ENCODE measurements around the gene FBXW11.

FBXW11 gene

DNA sequence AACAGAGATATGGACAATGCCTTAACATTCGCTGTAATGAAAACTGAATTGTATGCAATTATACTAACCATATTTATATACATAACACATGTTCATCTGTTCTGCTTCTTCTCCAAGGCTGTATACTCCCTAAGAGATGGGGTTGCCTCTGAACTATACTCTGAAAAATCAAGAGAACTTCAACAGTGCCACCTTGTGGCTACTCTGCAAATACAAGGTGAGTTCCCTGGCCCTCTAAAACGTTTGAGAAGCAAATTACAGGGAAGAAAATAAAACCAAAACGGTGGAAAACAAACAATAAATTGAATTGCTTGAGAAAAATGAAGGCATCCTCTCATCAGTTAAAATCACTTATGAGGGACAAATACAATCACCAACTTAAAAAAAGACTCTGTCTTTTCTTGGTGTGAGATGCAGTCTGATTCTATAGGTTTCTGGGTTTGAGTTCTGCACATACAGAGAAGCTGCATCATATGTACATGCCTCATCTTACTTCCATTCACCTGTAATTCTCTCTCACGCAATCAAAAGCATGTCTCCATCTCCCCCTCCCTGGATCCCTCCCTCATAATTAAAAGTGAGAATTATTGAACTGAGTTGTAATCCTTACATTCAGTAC is 98.6 kb downstream of the FBXW11 start:
- peaks cover 36% of the 10 kb centered on the region for H3K4me1 Mint-ChIP-seq
- DNase-seq: peak; percentile 57
- peak; percentile 75 for TF ChIP-seq CTCF (IDR thresholded peaks at IDR 0.05)
- H3K36me3 Mint-ChIP-seq (ENCODE audit: low read depth): peaks cover 18% of the 10 kb centered on the region
- no peak overlapping the region for H3K27ac Mint-ChIP-seq
- no peaks in the 10 kb centered on the region for H3K9me3 Mint-ChIP-seq
- H3K4me3 Mint-ChIP-seq: no peak overlapping the region
- no peaks in the 10 kb centered on the region for H3K27me3 Mint-ChIP-seq (ENCODE audit: low read depth, poor library complexity)

GRCh38 chr5:171906703-171907590 is 99.5 kb downstream of the FBXW11 start:
- H3K4me3 Mint-ChIP-seq: no peak overlapping the region
- DNase-seq: no peak
- H3K9me3 Mint-ChIP-seq: no peaks in the 10 kb centered on the region
- H3K4me1 Mint-ChIP-seq: peaks cover 32% of the 10 kb centered on the region
- H3K27me3 Mint-ChIP-seq (ENCODE audit: low read depth, poor library complexity): no peaks in the 10 kb centered on the region
- no peak for TF ChIP-seq CTCF (IDR thresholded peaks at IDR 0.05)
- peaks cover 18% of the 10 kb centered on the region for H3K36me3 Mint-ChIP-seq (ENCODE audit: low read depth)
- no peak overlapping the region for H3K27ac Mint-ChIP-seq

- no peak for TF ChIP-seq CTCF (IDR thresholded peaks at IDR 0.05)
- Mint-ChIP-seq H3K4me3 (no peak overlapping the region), H3K9me3 (no peaks in the 10 kb centered on the region), H3K27ac (peak overlapping the region; percentile 95), H3K27me3 (ENCODE audit: low read depth, poor library complexity) (no peaks in the 10 kb centered on the region), H3K4me1 (peaks cover 30% of the 10 kb centered on the region), H3K36me3 (ENCODE audit: low read depth) (peaks cover 18% of the 10 kb centered on the region)
- no peak for DNase-seq
Measured at GRCh38 chr5:171906066-171906570, 100.3 kb downstream of the FBXW11 start.

- H3K27me3 Mint-ChIP-seq (ENCODE audit: low read depth, poor library complexity): no peaks in the 10 kb centered on the region
- no peak overlapping the region for H3K27ac Mint-ChIP-seq
- peaks cover 19% of the 10 kb centered on the region for H3K36me3 Mint-ChIP-seq (ENCODE audit: low read depth)
- no peak for TF ChIP-seq CTCF (IDR thresholded peaks at IDR 0.05)
- no peak for DNase-seq
- H3K9me3 Mint-ChIP-seq: no peaks in the 10 kb centered on the region
- H3K4me1 Mint-ChIP-seq: peaks cover 30% of the 10 kb centered on the region
- H3K4me3 Mint-ChIP-seq: no peak overlapping the region
Measured at GRCh38 chr5:171904886-171905285, 101.6 kb downstream of the FBXW11 start.

GRCh38 chr5:171901764-171902163 is 104.7 kb downstream of the FBXW11 start:
- H3K36me3 Mint-ChIP-seq (ENCODE audit: low read depth): peaks cover 34% of the 10 kb centered on the region
- no peak for DNase-seq
- no peaks in the 10 kb centered on the region for H3K27me3 Mint-ChIP-seq (ENCODE audit: low read depth, poor library complexity)
- no peaks in the 10 kb centered on the region for H3K9me3 Mint-ChIP-seq
- TF ChIP-seq CTCF (IDR thresholded peaks at IDR 0.05): no peak
- no peak overlapping the region for H3K27ac Mint-ChIP-seq
- peaks cover 21% of the 10 kb centered on the region for H3K4me1 Mint-ChIP-seq
- no peak overlapping the region for H3K4me3 Mint-ChIP-seq
